Retina (tissue), 1 donor: ENCODE measurements around the gene KCNQ4.
A peak's percentile ranks its signal among the peaks of the same experiment; 100 is the strongest.

Experiments
- DNase-seq: peaks from one replicate; pipeline ENCODE4 v3.0.0-alpha.2; 2016

The KCNQ4 gene

GRCh38 chr1:40844079-40844478, 60.5 kb downstream of the KCNQ4 start:
- DNase-seq: no peak

- DNase-seq: no peak
These were observed 61.6 kb downstream of the KCNQ4 start for GRCh38 chr1:40844887-40845878.

- DNase-seq: no peak
These were observed 62.3 kb downstream of the KCNQ4 start for GRCh38 chr1:40845895-40846294.

GRCh38 chr1:40847023-40847745, 63.6 kb downstream of the KCNQ4 start:
- no peak for DNase-seq

GRCh38 chr1:40848530-40849189, 65.1 kb downstream of the KCNQ4 start:
- DNase-seq: peak; percentile 55

- peak; percentile 84 for DNase-seq
These were observed 66.4 kb downstream of the KCNQ4 start for GRCh38 chr1:40849801-40850592.

- DNase-seq: no peak
These were observed 68.1 kb downstream of the KCNQ4 start for GRCh38 chr1:40851643-40852042.

- DNase-seq: no peak
These were observed 69.7 kb downstream of the KCNQ4 start for GRCh38 chr1:40853113-40853884.

GRCh38 chr1:40853885-40854170, 70.2 kb downstream of the KCNQ4 start:
- DNase-seq: no peak

- no peak for DNase-seq
These were observed 71.9 kb downstream of the KCNQ4 start for GRCh38 chr1:40855513-40855912.

GRCh38 chr1:40856116-40856515, 72.5 kb downstream of the KCNQ4 start:
- no peak for DNase-seq

- DNase-seq: no peak
These were observed 73.2 kb downstream of the KCNQ4 start for GRCh38 chr1:40856656-40857302.

- DNase-seq: no peak
These were observed 74.2 kb downstream of the KCNQ4 start for GRCh38 chr1:40857737-40858136.

- DNase-seq: no peak
These were observed 75.3 kb downstream of the KCNQ4 start for GRCh38 chr1:40858856-40859416.

GRCh38 chr1:40860706-40861223, 77.2 kb downstream of the KCNQ4 start:
- DNase-seq: no peak

- peak; percentile 75 for DNase-seq
These were observed 77.8 kb downstream of the KCNQ4 start for GRCh38 chr1:40861224-40862003.

GRCh38 chr1:40862008-40862863, 78.6 kb downstream of the KCNQ4 start, which contains the start of gene CITED4:
CITED4 (minus strand) TSS chr1:40862363; CDS start chr1:40862127, 236 bp downstream.
- DNase-seq: peak; percentile 96

- DNase-seq: no peak
These were observed 84.6 kb downstream of the KCNQ4 start for GRCh38 chr1:40868051-40868723.
